Activated CD4-positive, alpha-beta T cell treated with anti-CD3 and anti-CD28 coated beads, Interleukin-2, amount 50 U/mL, for 48 hours (primary cell): Measurements from ENCODE around the gene A4GALT.
"Not testable (repeated sequence)": the region's sequence is repeated elsewhere in the genome, so short reads cannot be mapped to it uniquely, and the experiment has no call there.

Experiments
- DNase-seq, 2 experiments: peaks; one replicate each; pipeline ENCODE4 v3.0.0-alpha.2; 2020

The A4GALT gene

DNA sequence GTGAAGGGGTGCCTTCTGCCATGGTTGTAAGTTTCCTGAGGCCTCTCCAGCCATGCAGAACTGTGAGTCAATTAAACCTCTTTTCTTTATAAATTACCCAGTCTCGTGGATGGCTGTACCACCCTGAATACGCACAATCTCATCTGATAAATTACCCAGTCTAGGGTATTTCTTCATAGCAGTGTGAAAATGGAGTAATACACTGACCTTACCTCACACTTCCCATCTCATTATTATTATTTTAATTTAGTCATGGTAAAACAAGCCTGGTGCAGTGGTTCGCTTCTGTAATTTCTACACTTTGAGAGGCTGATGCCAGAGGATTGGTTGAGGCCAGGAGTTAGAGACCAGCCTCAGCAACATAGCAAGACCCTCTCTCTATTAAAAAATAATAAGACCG is 41.0 kb downstream of the A4GALT start:
- DNase-seq: no peak

DNA sequence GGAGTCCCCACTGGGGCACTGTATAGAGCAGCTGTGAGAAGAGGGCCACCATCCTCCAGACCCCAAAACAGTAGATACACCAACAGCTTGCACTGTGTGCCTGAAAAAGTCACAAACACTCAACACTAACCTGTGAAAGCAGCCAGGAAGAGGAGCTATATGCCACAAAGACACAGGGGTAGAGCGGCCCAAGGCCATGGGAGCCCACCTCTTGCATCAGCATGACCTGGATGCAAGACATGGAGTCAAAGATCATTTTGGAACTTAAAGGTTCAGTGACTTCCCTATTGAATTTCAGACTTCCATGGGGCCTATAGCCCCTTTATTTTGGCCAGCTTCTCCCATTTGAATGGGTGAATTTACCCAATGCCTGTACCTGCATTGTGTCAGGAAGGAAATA is 41.8 kb downstream of the A4GALT start:
- no peak for DNase-seq

DNA sequence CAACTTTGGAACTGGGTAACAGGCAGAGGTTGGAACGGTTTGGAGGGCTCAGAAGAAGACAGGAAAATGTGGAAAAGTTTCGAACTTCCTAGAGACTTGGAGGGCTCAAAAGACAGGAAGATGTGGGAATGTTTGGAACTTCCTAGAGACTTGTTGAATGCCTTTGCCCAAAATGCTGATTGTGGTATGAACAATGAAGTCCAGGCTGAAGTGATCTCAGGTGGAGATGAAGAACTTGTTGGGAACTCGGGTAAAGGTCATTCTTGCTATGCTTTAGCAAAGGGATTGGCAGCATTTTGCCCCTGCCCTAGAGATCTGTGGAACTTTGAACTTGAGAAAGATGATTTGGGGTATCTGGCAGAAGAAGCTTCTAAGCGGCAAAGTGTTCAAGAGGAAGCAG is 42.7 kb downstream of the A4GALT start:
- not testable (repeated sequence) for DNase-seq

DNA sequence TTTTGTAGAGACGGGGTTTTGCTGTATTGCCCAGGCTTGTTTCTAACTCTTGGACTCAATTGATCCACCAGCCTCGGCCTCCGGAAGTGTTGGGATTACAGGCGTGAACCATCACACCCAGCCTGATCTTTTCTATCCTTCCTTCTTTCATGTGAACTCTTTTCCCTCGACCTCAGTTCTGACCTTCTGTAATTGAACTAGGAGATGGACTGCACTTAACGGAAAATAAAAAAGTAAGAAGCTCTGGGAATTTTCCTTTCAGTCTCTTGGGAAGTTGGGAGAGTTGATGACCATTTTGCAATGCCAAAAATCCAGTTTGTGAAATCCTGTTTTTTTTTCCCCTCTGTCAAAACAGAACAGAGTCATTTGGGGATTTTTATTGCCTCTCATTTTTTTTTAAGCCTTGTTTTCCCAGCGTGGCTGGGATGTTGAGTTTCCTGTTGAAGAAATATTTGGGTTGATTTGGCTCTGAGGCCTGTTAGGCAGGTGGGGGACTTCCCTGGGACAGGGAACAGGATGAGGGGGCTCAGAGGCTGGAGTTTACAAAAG is 44.5 kb downstream of the A4GALT start:
- no peak for DNase-seq

DNA sequence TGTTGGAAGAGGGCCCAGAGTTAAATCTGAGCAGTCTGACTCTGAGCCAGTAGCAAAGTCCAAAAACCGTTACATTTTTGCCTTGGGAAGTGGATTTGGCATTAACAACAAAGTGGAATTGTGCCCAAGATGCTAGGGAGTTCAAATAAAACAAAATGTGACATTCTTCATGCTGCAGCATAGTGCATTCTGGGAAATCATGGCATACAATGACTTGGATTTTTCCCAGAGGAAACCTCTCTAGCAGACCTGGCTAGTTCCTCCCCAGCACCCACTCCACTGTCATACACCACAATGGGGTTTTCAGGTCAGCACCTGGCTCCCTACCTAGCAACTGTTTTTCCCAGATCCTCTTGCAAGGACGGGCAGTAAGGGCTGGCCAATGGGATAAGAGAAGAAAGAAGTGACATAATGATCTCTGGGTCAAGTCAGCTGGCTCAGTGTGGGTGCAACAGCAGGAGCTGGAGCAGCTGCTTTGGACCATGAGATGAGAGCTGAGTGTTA is 46.7 kb downstream of the A4GALT start:
- no peak for DNase-seq

DNA sequence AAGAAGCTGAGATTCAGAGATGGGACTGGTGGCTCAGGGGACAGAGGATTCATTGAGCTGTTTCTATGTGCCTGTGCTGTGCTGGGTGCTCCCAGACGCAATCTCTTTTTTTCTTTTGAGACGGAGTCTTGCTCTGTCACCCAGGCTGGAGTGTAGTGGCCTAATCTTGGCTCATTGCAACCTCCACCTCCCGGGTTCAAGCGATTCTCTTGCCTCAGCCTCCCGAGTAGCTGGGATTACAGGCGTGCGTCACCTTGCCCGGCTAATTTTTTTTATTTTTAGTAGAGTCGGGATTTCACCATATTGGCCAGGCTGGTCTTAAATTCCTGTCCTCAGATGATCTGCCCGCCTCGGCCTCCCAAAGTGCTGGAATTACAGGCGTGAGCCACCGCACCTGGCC is 47.6 kb downstream of the A4GALT start:
- not testable (repeated sequence) for DNase-seq

DNA sequence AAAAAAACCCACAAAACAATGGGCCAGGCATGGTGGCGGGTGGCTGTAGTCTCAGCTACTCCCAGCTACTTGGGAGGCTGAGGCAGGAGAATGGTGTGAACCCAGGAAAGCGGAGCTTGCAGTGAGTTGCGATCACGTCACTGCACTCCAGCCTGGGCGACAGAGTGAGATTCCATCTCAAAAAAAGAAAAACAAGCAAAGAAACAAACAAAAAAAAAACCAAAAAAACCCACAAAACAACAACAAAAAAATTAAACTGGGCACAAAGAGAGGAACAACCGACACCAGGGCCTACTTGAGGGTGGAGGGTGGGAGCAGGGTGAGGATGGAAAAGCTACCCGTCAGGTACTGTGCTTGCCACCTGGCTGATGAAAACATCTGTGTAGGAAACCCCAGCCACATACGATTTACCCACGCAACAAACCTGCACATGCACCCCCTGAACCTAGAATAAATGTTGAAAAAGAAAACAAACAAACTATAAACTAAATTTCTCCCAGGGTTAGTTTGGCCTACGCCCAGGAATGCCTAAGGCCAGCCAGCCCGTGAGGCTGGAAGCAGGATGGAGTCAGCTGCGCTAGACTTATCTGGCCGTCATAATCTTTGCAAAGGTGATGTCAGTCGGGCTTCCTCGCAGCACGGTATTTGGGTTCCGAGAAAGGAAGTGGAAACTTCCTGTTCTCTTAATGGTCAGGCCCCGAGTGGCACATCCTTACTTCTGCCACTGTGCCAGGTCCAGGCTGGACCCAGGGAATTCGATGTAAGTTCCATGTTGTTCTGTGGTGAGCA is 49.6 kb downstream of the A4GALT start:
- no peak for DNase-seq

DNA sequence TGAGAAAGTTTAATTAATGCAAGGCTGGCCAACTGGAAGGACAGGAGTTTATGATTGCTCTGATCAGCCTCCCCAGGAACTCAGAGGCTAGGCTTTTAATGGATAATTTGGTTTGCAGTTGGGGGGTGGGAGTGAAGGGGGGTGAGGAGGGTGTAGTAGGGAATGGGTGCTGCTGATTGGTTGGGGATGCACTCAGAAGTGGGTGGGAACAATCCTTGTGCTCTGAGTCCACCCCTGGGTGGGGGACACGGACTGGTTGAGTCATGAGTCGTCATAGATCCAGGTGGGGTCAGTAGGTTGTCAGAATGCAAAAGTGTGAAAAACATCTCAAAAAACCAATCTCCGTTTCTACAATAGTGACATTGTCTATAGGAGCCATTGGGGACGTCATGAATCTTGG is 50.6 kb downstream of the A4GALT start:
- no peak for DNase-seq

DNA sequence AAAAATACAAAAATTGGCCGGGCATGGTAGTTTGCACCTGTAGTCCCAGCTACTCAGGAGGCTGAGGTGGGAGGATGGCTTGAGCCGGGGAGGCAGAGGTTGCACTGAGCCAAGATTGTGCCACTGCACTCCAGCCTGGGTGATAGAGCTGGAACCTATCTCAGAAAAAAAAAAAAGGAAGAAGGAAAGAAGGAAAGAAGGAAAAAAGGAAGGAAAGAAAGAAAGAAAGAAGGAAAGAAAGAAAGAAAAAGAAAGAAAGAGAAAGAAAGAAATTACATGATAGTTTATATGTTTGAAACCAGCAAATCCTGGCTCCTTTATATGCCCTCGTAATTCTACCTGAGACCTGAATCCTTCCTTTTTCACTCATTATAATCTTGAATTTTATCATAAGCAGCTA is 54.3 kb downstream of the A4GALT start:
- DNase-seq: not testable (repeated sequence)

DNA sequence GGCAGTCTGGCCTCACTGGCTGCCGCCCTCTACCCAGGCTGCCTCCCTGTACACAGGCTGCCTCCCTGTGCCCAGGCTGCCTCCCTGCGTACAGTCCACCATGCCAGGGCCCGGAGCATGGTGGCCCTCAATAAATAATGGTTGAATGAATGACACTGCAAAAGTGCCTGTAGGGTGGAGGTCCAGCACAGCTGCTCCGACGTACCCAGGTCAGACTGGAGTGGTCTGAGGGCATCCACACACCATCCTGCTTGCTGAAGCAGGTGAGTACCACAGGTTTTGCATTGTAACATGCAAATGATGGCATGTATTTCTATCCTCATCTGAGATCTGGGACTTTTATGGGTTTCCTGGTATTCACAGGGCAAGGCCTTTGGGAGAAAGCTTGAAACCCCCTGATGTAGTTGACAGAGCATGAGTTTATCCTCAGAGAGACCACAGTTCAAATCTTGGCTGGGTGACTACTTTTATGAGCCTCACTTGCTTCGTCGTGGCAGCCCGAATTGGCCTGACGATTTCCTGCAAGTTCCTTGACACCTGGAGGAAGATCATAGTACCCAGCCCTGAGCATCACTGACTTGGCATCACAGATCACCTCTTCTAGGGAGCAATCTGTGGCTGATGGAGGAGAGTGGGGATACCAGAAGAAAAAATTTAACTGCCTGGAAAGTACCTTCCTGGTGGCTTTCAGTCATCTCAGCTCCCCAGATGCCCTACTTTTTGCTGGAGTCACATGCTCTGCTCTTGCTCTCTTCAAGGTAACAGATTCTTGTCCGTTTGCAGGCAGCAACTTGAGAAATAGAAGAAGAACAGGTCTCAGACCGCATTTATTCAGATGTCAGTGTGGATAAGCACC is 55.5 kb downstream of the A4GALT start:
- DNase-seq: no peak

DNA sequence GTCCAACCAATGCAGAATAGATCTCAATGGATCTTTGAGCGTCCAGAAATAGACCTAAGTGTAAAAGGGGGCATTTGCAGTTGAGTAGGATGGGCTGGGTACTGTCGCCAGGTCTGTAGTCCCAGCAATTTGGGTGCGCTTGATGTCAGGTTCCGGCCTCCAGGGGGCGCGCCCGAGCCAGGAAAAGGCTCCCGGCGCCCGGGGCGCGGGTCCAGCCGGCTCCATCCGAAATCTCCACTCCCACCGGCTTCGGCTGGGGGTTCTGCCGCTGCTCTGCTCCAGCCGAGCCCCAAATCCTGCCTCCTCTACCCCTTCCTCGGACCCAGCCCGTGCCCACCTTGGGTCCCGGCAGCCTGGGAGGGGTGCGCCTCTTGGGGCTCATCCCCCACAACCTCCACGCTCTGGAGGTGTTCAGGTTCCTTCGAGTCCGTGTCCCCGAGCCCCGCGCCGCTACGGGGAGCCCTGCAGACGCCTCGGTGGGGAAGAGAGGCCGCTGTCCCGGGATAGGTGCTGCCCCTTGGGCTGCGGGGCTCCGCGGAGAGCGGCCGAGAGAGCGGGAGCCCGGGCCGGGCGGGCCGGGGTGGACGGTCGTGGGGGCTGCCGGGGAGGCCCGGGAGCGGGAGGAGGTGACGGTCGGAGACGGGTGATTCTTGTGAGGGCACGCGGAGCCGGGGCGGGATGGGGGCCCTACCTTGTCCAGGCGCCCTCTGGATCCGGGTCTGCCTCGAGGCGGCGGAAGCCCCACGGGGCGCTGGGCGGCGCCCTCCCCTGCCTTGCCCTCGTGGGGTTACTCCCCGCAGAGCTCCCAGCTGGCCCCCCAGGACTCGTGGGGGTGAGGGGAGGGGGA is 58.5 kb downstream of the A4GALT start:
- peak; percentile 86 to 89 for DNase-seq

DNA sequence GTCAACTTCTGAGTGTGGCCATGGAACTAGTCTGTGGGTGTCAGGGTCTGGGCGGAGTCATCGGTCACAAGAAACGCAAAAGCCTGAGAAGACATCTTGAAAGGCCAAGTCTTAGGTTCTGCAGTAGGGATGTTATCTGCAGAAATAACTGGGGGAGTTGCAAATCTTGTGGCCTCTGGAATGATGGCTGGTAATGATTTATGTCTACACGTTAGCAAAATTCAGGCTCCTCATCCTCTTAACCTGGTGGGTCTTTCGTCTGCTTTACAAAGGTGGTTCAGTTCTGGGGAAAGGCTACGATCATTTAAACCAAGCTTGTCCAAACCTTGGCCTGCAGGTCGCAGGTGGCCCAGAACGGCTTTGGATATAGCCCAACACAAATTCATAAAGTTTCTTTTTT is 64.1 kb downstream of the A4GALT start:
- no peak for DNase-seq

DNA sequence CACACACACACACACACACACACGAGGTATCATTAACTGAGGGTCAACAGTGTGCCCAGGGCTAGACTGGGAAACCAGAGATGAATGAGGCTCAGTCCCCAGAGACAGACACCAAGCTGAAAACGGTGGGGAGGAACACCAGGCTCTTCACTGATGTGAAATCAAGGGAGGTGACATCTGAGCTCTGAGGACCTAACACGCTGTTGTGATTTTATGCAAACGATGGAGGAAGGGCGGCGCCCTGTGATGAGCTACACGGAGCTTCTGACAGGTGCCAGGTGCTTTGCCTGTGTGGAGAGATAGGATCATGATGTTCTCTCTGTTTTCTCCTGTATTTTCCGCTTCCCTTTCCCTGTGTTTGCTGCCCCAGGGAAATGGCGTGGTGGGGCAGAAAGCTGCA is 65.0 kb downstream of the A4GALT start:
- no peak for DNase-seq

DNA sequence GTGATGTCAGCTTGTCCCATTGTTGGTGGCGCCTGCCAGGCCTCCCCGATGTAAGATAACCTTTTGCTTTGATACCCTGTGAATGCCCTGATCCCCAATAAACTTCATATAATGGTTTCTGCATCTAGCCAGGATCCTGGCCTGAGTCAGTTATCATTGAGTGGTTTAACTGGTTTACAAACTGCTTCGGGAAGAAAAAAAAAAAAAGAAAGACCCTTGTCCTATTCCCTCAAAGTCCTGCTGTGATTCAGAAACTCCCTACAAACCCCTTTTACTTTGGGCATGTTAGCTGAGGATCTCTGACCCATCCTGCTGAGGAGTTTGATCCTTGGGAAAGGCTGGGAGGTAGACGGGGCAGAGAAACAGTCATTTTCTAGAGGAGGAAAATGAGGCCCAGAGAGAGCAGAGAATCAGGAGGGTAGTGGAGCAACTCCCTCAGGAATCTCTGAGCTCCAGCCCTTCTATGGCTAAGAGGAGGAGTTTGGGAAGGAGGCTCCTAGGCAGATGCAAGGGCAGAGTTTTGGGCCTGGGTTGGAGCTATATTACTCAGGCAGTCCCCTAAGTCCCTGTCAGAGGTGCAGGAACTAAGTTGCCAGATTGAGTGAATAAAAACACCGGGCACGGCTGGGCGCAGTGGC is 66.1 kb downstream of the A4GALT start:
- no peak for DNase-seq

DNA sequence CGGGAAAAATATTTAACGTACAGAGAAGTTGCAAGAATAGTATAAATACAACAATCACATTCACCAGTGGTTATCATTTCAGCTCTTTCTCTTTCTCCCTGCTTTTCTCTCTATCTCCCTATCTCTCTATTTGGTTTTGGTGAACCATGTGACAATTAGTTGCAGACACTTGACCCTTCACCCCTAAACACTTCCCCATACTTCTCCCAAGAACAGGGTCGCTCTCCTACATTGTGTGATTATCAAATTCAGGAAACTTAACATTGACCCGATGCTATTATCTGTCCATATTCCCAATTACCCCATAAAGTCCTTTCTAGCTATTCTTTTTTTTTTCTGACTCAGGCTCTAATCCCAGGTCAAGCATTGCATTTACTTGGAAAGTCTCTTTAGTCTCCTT is 66.7 kb downstream of the A4GALT start:
- DNase-seq: no peak

DNA sequence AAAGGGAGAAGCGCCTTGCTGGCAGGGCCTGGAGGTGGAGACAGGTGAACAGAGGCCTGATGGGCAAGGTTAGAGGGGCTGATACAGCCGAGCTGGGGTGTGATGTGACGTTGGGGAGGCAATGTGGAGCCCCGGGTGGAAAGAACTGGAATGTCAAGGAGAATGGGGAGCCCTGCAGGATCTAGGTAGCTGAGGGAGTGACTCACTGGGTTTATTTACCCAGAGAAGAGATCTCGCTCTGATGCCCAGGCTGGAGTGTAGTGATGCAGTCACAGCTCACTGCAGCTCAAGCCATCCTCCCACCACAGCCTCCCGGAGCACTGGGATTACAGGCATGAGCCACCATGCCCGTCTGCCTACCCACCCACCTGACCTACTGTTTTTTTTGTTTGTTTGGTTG is 69.5 kb downstream of the A4GALT start:
- no peak for DNase-seq

DNA sequence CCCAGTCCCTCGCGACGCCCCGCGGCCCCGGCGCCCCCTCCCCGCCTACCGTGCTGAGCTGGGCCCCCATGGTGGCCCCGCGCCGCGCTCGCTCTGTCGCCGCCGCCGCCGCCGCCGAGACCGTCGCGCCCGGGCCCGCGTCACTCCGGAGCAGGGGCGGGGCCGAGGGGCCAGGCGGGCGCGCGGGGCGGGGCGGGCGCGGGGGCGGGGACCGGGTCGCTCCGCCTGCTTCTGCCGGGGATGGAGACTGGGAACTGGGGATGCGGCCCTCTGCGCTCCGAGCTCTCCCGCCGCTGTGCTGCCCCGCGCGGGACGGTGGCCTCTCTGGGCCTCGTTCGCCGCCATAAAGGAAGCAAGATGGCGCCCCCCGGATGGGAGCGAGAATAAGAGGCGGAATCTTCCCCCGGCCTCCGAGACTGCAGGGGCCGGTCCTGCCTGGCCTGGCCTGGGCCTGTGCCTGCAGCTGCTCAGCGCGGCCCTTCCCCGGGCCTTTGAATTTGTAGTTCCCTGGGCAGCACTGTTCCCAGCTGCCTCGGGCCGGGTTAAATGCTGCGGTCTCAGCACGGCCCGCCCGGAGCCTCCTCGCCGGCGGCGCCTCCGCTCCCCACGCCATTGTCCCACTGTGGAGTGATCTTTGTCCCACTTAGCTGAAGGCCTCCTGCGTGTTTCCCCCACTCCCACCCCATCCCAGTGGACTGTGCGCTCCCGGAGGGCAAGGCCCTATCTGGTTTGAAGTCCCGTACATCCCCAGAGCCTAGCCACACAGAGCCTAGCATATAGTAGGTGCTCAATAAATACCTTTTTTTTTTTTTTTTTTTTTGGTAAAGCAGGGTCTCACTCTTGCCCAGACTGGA is 71.2 kb downstream of the A4GALT start, which contains the start of gene CYB5R3:
CYB5R3 (minus strand) TSS at position 147 of the 854 bp plus-strand sequence; CDS start at position 70, 77 bp downstream.
- peak; percentile 84 to 86 for DNase-seq

DNA sequence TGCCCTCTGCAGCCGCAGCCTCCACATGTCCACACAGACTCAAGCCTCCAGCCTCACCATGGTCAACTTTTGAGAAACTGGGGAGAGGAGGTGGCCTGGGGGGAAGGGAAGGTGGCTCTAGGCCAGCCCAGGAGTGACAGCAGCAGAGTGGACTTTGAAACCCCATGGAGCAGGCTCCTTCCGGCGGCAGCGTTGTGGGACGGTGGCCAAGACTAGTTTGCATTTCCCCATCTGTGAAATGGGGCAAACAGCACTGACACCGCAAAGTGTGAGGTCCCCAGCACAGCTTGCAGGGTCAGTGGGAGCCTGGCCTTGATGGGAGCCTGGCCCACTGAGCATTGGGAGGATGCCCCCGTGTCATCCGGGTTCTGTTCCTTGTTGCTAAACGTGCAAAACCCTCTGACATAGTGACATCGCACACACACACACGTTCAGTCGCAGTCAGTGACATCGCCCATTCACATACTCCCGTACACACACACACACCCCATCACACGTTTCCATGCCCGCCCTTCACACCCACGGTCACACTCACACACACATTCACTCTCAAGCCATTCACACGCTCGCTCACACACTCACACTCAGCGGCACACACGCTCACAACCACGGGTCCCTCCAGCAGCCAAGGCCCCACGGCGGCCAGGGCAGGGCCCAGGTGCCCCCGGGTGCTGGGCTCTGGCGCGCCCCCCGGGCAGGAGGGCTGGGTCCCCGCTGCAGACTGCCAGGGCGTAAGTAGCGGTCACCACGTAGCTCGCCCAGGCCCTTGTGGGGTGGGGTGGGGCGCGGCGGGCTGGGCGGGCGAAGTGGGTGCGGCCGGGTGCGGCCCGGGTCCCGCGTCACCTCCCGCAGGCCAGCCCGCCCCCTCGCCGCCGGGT is 72.1 kb downstream of the A4GALT start:
- peak; percentile 39 to 42 for DNase-seq

DNA sequence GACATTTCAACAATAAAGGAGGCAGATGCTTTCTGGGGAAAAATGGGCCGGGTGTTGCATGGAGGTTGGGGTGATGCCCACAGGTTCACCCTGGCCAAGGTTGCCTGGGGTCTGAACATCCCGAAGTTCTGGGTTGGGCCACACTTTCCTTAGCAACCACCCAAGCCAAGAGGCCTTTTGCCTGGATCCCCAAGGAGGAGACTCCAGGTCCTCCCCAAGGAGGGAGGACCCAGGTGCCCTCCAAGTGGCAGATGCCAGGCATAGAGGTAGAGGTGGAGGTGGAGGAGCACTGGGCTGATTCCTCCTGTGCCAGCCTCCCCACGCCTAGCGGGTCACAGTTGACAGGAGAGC is 72.7 kb downstream of the A4GALT start:
- no peak for DNase-seq
